ENCODE measurements around the gene THBS2.

Gene THBS2

GRCh38 chr6:169291646-169292337 lies 38.1 kb upstream of the THBS2 start:
- H3K4me1 ChIP-seq (ENCODE audit: control insufficient read depth, insufficient read depth, low read length, poor library complexity, severe bottlenecking): no peaks in the 10 kb centered on the region
- H3K27ac ChIP-seq (ENCODE audit: insufficient read depth, low read length, poor library complexity, severe bottlenecking): no peak overlapping the region
- no peak overlapping the region for H3K4me3 ChIP-seq (ENCODE audit: insufficient read depth, low read depth, low read length, poor library complexity, severe bottlenecking)
- H3K36me3 ChIP-seq (ENCODE audit: control insufficient read depth, insufficient read depth, low read length): no peaks in the 10 kb centered on the region
- no peaks in the 10 kb centered on the region for H3K9me3 ChIP-seq (ENCODE audit: control insufficient read depth, low read length)
- no peaks in the 10 kb centered on the region for H3K27me3 ChIP-seq (replicated peaks; ENCODE audit: control insufficient read depth, insufficient read depth, low read length, poor library complexity, severe bottlenecking)
- DNase-seq: no peak

GRCh38 chr6:169291148-169291547 lies 37.5 kb upstream of the THBS2 start:
- no peak overlapping the region for H3K27ac ChIP-seq (ENCODE audit: insufficient read depth, low read length, poor library complexity, severe bottlenecking)
- no peaks in the 10 kb centered on the region for H3K4me1 ChIP-seq (ENCODE audit: control insufficient read depth, insufficient read depth, low read length, poor library complexity, severe bottlenecking)
- no peak overlapping the region for H3K4me3 ChIP-seq (ENCODE audit: insufficient read depth, low read depth, low read length, poor library complexity, severe bottlenecking)
- no peaks in the 10 kb centered on the region for H3K36me3 ChIP-seq (ENCODE audit: control insufficient read depth, insufficient read depth, low read length)
- H3K27me3 ChIP-seq (replicated peaks; ENCODE audit: control insufficient read depth, insufficient read depth, low read length, poor library complexity, severe bottlenecking): no peaks in the 10 kb centered on the region
- no peak for DNase-seq
- H3K9me3 ChIP-seq (ENCODE audit: control insufficient read depth, low read length): no peaks in the 10 kb centered on the region

- H3K4me1 ChIP-seq (ENCODE audit: control insufficient read depth, insufficient read depth, low read length, poor library complexity, severe bottlenecking): no peaks in the 10 kb centered on the region
- no peaks in the 10 kb centered on the region for H3K36me3 ChIP-seq (ENCODE audit: control insufficient read depth, insufficient read depth, low read length)
- no peak for DNase-seq
- no peak overlapping the region for H3K4me3 ChIP-seq (ENCODE audit: insufficient read depth, low read depth, low read length, poor library complexity, severe bottlenecking)
- no peaks in the 10 kb centered on the region for H3K9me3 ChIP-seq (ENCODE audit: control insufficient read depth, low read length)
- H3K27me3 ChIP-seq (replicated peaks; ENCODE audit: control insufficient read depth, insufficient read depth, low read length, poor library complexity, severe bottlenecking): no peaks in the 10 kb centered on the region
- no peak overlapping the region for H3K27ac ChIP-seq (ENCODE audit: insufficient read depth, low read length, poor library complexity, severe bottlenecking)
Measured at GRCh38 chr6:169289619-169290339, 36.1 kb upstream of the THBS2 start.

GRCh38 chr6:169289257-169289618 lies 35.6 kb upstream of the THBS2 start:
- Histone ChIP-seq H3K4me1 (ENCODE audit: control insufficient read depth, insufficient read depth, low read length, poor library complexity, severe bottlenecking) (no peaks in the 10 kb centered on the region), H3K36me3 (ENCODE audit: control insufficient read depth, insufficient read depth, low read length) (no peaks in the 10 kb centered on the region), H3K4me3 (ENCODE audit: insufficient read depth, low read depth, low read length, poor library complexity, severe bottlenecking) (no peak overlapping the region), H3K27ac (ENCODE audit: insufficient read depth, low read length, poor library complexity, severe bottlenecking) (no peak overlapping the region), H3K27me3 (replicated peaks; ENCODE audit: control insufficient read depth, insufficient read depth, low read length, poor library complexity, severe bottlenecking) (no peaks in the 10 kb centered on the region), H3K9me3 (ENCODE audit: control insufficient read depth, low read length) (no peaks in the 10 kb centered on the region)
- DNase-seq: no peak

- Histone ChIP-seq H3K4me1 (ENCODE audit: control insufficient read depth, insufficient read depth, low read length, poor library complexity, severe bottlenecking) (no peaks in the 10 kb centered on the region), H3K36me3 (ENCODE audit: control insufficient read depth, insufficient read depth, low read length) (no peaks in the 10 kb centered on the region), H3K27me3 (replicated peaks; ENCODE audit: control insufficient read depth, insufficient read depth, low read length, poor library complexity, severe bottlenecking) (no peaks in the 10 kb centered on the region), H3K9me3 (ENCODE audit: control insufficient read depth, low read length) (no peaks in the 10 kb centered on the region), H3K27ac (ENCODE audit: insufficient read depth, low read length, poor library complexity, severe bottlenecking) (no peak overlapping the region), H3K4me3 (ENCODE audit: insufficient read depth, low read depth, low read length, poor library complexity, severe bottlenecking) (no peak overlapping the region)
- DNase-seq: no peak
Measured at GRCh38 chr6:169288591-169288990, 34.9 kb upstream of the THBS2 start.

- Histone ChIP-seq H3K36me3 (ENCODE audit: control insufficient read depth, insufficient read depth, low read length) (no peaks in the 10 kb centered on the region), H3K27ac (ENCODE audit: insufficient read depth, low read length, poor library complexity, severe bottlenecking) (no peak overlapping the region), H3K27me3 (replicated peaks; ENCODE audit: control insufficient read depth, insufficient read depth, low read length, poor library complexity, severe bottlenecking) (no peaks in the 10 kb centered on the region), H3K9me3 (ENCODE audit: control insufficient read depth, low read length) (no peaks in the 10 kb centered on the region), H3K4me1 (ENCODE audit: control insufficient read depth, insufficient read depth, low read length, poor library complexity, severe bottlenecking) (no peaks in the 10 kb centered on the region), H3K4me3 (ENCODE audit: insufficient read depth, low read depth, low read length, poor library complexity, severe bottlenecking) (no peak overlapping the region)
- no peak for DNase-seq
Measured at GRCh38 chr6:169287675-169288074, 34.0 kb upstream of the THBS2 start.

- Histone ChIP-seq H3K36me3 (ENCODE audit: control insufficient read depth, insufficient read depth, low read length) (no peaks in the 10 kb centered on the region), H3K27ac (ENCODE audit: insufficient read depth, low read length, poor library complexity, severe bottlenecking) (no peak overlapping the region), H3K4me3 (ENCODE audit: insufficient read depth, low read depth, low read length, poor library complexity, severe bottlenecking) (no peak overlapping the region), H3K27me3 (replicated peaks; ENCODE audit: control insufficient read depth, insufficient read depth, low read length, poor library complexity, severe bottlenecking) (no peaks in the 10 kb centered on the region), H3K9me3 (ENCODE audit: control insufficient read depth, low read length) (no peaks in the 10 kb centered on the region), H3K4me1 (ENCODE audit: control insufficient read depth, insufficient read depth, low read length, poor library complexity, severe bottlenecking) (no peaks in the 10 kb centered on the region)
- no peak for DNase-seq
Measured at GRCh38 chr6:169286961-169287360, 33.3 kb upstream of the THBS2 start.

- Histone ChIP-seq H3K4me1 (ENCODE audit: control insufficient read depth, insufficient read depth, low read length, poor library complexity, severe bottlenecking) (no peaks in the 10 kb centered on the region), H3K4me3 (ENCODE audit: insufficient read depth, low read depth, low read length, poor library complexity, severe bottlenecking) (no peak overlapping the region), H3K36me3 (ENCODE audit: control insufficient read depth, insufficient read depth, low read length) (no peaks in the 10 kb centered on the region), H3K27me3 (replicated peaks; ENCODE audit: control insufficient read depth, insufficient read depth, low read length, poor library complexity, severe bottlenecking) (no peaks in the 10 kb centered on the region), H3K9me3 (ENCODE audit: control insufficient read depth, low read length) (no peaks in the 10 kb centered on the region), H3K27ac (ENCODE audit: insufficient read depth, low read length, poor library complexity, severe bottlenecking) (no peak overlapping the region)
- DNase-seq: no peak
Measured at GRCh38 chr6:169285165-169285564, 31.5 kb upstream of the THBS2 start.

GRCh38 chr6:169283924-169284323 lies 30.3 kb upstream of the THBS2 start:
- Histone ChIP-seq H3K9me3 (ENCODE audit: control insufficient read depth, low read length) (no peaks in the 10 kb centered on the region), H3K4me3 (ENCODE audit: insufficient read depth, low read depth, low read length, poor library complexity, severe bottlenecking) (no peak overlapping the region), H3K27me3 (replicated peaks; ENCODE audit: control insufficient read depth, insufficient read depth, low read length, poor library complexity, severe bottlenecking) (no peaks in the 10 kb centered on the region), H3K36me3 (ENCODE audit: control insufficient read depth, insufficient read depth, low read length) (no peaks in the 10 kb centered on the region), H3K27ac (ENCODE audit: insufficient read depth, low read length, poor library complexity, severe bottlenecking) (no peak overlapping the region), H3K4me1 (ENCODE audit: control insufficient read depth, insufficient read depth, low read length, poor library complexity, severe bottlenecking) (no peaks in the 10 kb centered on the region)
- no peak for DNase-seq

- H3K27me3 ChIP-seq (replicated peaks; ENCODE audit: control insufficient read depth, insufficient read depth, low read length, poor library complexity, severe bottlenecking): no peaks in the 10 kb centered on the region
- no peaks in the 10 kb centered on the region for H3K9me3 ChIP-seq (ENCODE audit: control insufficient read depth, low read length)
- H3K36me3 ChIP-seq (ENCODE audit: control insufficient read depth, insufficient read depth, low read length): no peaks in the 10 kb centered on the region
- H3K27ac ChIP-seq (ENCODE audit: insufficient read depth, low read length, poor library complexity, severe bottlenecking): no peak overlapping the region
- DNase-seq: no peak
- no peak overlapping the region for H3K4me3 ChIP-seq (ENCODE audit: insufficient read depth, low read depth, low read length, poor library complexity, severe bottlenecking)
- no peaks in the 10 kb centered on the region for H3K4me1 ChIP-seq (ENCODE audit: control insufficient read depth, insufficient read depth, low read length, poor library complexity, severe bottlenecking)
Measured at GRCh38 chr6:169282043-169282442, 28.4 kb upstream of the THBS2 start.

Data from effector memory CD4-positive, alpha-beta T cell (primary cell).